GM13976 (cell line): Measurements from ENCODE around the gene SNTG2.
"Not testable (repeated sequence)": the region's sequence is repeated elsewhere in the genome, so short reads cannot be mapped to it uniquely, and the experiment has no call there.

Source experiments
- DNase-seq: peaks from one replicate; pipeline ENCODE4 v3.0.0; 2012; ENCODE audit warnings: low spot score
- in situ Hi-C: fragments of 300-500 bp; cut with MboI; formaldehyde crosslinking; loops from one replicate; pipeline ENCODE4 v1.12.0; 2022; ENCODE audit warnings: low sequenced_read_pairs, mixed read lengths, inconsistent platforms; ENCODE audit not compliant: unreplicated experiment
- TF ChIP-seq, protein P1 (sequence below): IDR thresholded peaks from 2 replicates; pipeline ENCODE4 v1.5.1; 2012; ENCODE audit warnings: borderline replicate concordance, mild to moderate bottlenecking; ENCODE audit not compliant: insufficient read depth; ENCODE audit errors: extremely low read depth, missing control alignments, control extremely low read depth

Gene SNTG2

GRCh38 chr2:1377473-1377872 is 426.8 kb downstream of the SNTG2 start:
- TF ChIP-seq, protein P1, sequence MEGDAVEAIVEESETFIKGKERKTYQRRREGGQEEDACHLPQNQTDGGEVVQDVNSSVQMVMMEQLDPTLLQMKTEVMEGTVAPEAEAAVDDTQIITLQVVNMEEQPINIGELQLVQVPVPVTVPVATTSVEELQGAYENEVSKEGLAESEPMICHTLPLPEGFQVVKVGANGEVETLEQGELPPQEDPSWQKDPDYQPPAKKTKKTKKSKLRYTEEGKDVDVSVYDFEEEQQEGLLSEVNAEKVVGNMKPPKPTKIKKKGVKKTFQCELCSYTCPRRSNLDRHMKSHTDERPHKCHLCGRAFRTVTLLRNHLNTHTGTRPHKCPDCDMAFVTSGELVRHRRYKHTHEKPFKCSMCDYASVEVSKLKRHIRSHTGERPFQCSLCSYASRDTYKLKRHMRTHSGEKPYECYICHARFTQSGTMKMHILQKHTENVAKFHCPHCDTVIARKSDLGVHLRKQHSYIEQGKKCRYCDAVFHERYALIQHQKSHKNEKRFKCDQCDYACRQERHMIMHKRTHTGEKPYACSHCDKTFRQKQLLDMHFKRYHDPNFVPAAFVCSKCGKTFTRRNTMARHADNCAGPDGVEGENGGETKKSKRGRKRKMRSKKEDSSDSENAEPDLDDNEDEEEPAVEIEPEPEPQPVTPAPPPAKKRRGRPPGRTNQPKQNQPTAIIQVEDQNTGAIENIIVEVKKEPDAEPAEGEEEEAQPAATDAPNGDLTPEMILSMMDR: no peak
- in situ Hi-C loops: no loop called here
- DNase-seq: no peak

- in situ Hi-C loops: no loop called here
- no peak for DNase-seq
- TF ChIP-seq, protein P1: no peak
These were observed 428.0 kb downstream of the SNTG2 start for GRCh38 chr2:1378456-1379150.

DNA sequence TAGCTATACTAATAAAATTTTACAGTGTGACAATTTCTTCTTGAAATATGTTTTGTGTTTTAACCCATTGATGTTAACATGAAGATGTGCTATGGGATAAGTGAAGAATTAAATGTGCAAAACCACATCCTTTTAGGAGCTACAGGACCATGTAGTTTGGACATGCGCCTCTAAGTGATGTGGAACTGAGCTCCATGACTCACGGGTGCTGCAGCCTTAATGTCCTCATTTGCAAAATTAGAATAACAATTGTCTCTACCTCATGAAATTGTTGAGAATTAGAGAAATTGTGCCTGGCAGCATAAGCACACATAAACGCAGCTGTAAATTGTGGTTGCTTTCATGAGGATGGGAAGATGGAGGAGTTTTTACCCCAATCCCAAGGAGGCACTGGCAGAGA is 431.0 kb downstream of the SNTG2 start:
- in situ Hi-C loops: no loop called here
- TF ChIP-seq, protein P1: no peak
- DNase-seq: no peak

GRCh38 chr2:1387954-1388725 is 437.5 kb downstream of the SNTG2 start:
- DNase-seq, in situ Hi-C loops: not testable (repeated sequence)

DNA sequence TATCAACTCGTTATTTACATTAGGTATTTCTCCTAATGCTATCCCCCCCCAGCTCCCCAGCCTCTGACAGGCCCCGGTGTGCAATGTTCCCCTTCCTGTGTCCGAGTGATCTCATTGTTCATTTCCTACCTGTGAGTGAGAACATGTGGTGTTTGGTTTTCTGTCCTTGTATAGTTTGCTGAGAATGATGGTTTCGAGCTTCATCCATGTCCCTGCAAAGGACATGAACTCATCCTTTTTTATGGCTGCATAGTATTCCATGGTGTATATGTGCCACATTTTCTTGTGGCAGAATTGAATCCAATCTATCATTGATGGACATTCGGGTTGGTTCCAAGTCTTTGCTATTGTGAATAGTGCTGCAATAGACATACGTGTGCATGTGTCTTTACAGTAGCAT is 439.5 kb downstream of the SNTG2 start:
- DNase-seq, in situ Hi-C loops: not testable (repeated sequence)

DNA sequence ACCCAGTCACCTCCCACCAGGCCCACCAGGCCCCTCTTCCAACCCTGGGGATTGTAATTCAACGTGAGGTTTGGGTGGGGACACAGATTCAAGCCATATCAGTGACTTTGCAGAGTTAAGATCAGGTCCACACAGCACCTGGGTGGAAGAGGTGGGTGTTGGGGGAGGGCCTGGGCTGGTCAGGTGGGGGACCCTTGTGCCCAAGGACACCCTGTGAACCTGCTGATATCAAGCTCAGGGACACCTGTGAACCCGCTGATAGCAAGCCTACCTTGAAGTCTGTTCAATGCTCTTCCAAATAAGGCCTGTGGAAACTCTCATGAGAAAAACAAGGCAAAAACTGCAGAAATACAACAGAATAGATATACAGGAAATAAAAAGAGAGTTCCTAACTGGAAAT is 442.7 kb downstream of the SNTG2 start:
- TF ChIP-seq, protein P1: no peak
- in situ Hi-C loops: no loop called here
- DNase-seq: no peak

GRCh38 chr2:1394709-1395408 is 444.2 kb downstream of the SNTG2 start:
- DNase-seq: no peak
- in situ Hi-C loops: no loop called here
- TF ChIP-seq, protein P1: no peak
